Prostate gland (tissue), 2 donors: ENCODE measurements around the gene LY86. TPM values are rescaled to one million over a fixed set of nuclear protein-coding genes. Genes with fewer than 3 reads are reported as not detected.

ENCODE experiments used
- DNase-seq: peaks from one replicate; pipeline ENCODE4 v3.0.0-alpha.2; 2019; ENCODE audit warnings: low spot score
- H3K27ac ChIP-seq, 2 donors: fragments of 200-600 bp; sonication (generic); 2 replicates each; pipeline ENCODE4 v1.5.1; 2017 to 2019
- H3K27me3 ChIP-seq: fragments of 200-600 bp; sonication (generic); replicated peaks from 2 replicates; pipeline ENCODE4 v1.5.1; 2019; ENCODE audit not compliant: insufficient read depth
- H3K36me3 ChIP-seq, 2 donors: fragments of 200-600 bp; sonication (generic); 1 replicate in 1 of 2; 2 replicates in 1 of 2; pipeline versions ENCODE4 v1.5.1 to v1.8.1; 2017 to 2019
- H3K4me1 ChIP-seq: fragments of 200-600 bp; sonication (generic); replicated peaks from 2 replicates; pipeline ENCODE4 v1.5.1; 2019
- H3K4me3 ChIP-seq, 2 donors: fragments of 200-600 bp; sonication (generic); 2 replicates each; pipeline ENCODE4 v1.5.1; 2017 to 2019
- H3K9me3 ChIP-seq: fragments of 200-600 bp; sonication (generic); 2 replicates; pipeline ENCODE4 v1.5.1; 2017
- POLR2A ChIP-seq: fragments of 450-650 bp; IDR thresholded peaks from one replicate; pipeline ENCODE4 v1.6.1; 2016; ENCODE audit warnings: antibody characterized with exemption, mild to moderate bottlenecking
- POLR2AphosphoS5 ChIP-seq: sonication (generic); formaldehyde crosslinking; IDR thresholded peaks from one replicate; pipeline ENCODE4 v1.6.1; 2017; ENCODE audit warnings: antibody characterized with exemption
- WGBS: methylation state at CpG from one replicate; pipeline ENCODE4 v1.1.5; 2018; 5-methylcytosine and 5-hydroxymethylcytosine counted together
- intact Hi-C: fragments of 100-400 bp; cut with DNase I; formaldehyde crosslinking; loops from one replicate; pipeline ENCODE4 v1.14.2; 2022
- total RNA-seq, 2 donors: library from RNA; depleted of rRNA; stranded (reverse); fragments of >200 nt; gene quantifications; one replicate each; pipeline ENCODE4 v1.1.0, GENCODE V29; 2016
- TF ChIP-seq, protein P1 (sequence below), 4 experiments: fragments of 200-600 bp in 2 of 4; fragments of 450-650 bp in 2 of 4; sonication (generic) in 2 of 4; IDR thresholded peaks; 1 replicate in 3 of 4; 2 replicates in 1 of 4; pipeline ENCODE4 v1.5.1; 2016 to 2019; ENCODE audit warnings: antibody characterized with exemption in 4 of 4, mild to moderate bottlenecking in 2 of 4, moderate library complexity in 2 of 4

Gene LY86
- total RNA-seq, 2 donors from 2014 or later: 1.5 to 7.0 TPM

DNA sequence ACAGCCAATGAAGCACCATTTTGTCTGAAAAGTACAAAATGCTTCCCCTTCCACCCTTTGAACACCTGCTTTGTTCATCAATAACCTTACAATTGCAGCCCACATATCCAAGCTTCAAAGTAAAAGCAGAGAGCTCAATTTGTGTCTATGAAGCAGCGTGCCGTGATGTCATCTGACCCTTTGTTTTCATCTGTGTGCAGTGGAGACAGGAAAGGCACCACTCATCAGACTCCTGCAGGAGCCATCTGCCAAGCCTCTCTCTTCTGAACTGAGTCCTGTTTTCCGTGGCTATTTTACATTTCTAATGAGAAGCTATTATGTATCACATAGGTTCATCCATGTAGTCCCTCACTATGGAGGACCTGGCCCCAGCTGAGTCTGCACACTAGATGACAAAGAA, 7.5 kb upstream of the LY86 start:
- no peak for DNase-seq
- WGBS: 77% methylated on average over 3 of the region's 3 CpGs
- intact Hi-C loops: no loop called here

DNA sequence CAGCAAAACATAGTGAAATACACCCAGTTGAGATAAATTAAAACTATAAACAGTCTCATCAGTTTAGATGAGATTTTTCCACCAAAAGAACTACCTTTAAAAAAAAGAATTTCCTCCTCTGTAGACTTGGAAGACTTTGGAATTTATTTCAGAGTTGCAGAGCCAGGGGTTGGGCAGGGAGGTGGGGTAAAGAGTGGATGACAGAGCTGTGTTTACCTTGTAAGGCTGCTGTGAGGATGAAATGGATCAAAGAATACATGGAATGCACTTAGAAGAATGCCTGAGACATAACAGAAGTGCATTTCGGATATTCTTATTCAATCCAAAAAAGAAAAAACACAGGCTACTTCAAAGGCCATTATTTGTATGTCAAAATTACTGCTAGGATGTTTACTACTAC, 6.4 kb upstream of the LY86 start:
- Histone ChIP-seq H3K27ac (no peak overlapping the region), H3K9me3 (no peaks in the 10 kb centered on the region), H3K4me1 (no peaks in the 10 kb centered on the region), H3K36me3 (no peaks in the 10 kb centered on the region), H3K4me3 (no peak overlapping the region), H3K27me3 (no peaks in the 10 kb centered on the region)
- no peak for DNase-seq
- TF ChIP-seq POLR2A (no peak), POLR2AphosphoS5 (no peak)
- TF ChIP-seq, protein P1, sequence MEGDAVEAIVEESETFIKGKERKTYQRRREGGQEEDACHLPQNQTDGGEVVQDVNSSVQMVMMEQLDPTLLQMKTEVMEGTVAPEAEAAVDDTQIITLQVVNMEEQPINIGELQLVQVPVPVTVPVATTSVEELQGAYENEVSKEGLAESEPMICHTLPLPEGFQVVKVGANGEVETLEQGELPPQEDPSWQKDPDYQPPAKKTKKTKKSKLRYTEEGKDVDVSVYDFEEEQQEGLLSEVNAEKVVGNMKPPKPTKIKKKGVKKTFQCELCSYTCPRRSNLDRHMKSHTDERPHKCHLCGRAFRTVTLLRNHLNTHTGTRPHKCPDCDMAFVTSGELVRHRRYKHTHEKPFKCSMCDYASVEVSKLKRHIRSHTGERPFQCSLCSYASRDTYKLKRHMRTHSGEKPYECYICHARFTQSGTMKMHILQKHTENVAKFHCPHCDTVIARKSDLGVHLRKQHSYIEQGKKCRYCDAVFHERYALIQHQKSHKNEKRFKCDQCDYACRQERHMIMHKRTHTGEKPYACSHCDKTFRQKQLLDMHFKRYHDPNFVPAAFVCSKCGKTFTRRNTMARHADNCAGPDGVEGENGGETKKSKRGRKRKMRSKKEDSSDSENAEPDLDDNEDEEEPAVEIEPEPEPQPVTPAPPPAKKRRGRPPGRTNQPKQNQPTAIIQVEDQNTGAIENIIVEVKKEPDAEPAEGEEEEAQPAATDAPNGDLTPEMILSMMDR (IDR thresholded peaks at IDR 0.05): no peak
- intact Hi-C loops: no loop called here
- WGBS: 36% methylated on average over 1 of the region's 1 CpG

More for the DNA sequence above, 7.5 kb upstream of the LY86 start:
- H3K36me3 ChIP-seq: no peaks in the 10 kb centered on the region
- H3K27ac ChIP-seq: no peak overlapping the region
- no peak overlapping the region for H3K4me3 ChIP-seq
- no peaks in the 10 kb centered on the region for H3K27me3 ChIP-seq
- H3K9me3 ChIP-seq: no peaks in the 10 kb centered on the region
- TF ChIP-seq, protein P1 (IDR thresholded peaks at IDR 0.05): no peak
- no peak for TF ChIP-seq POLR2A
- no peak for TF ChIP-seq POLR2AphosphoS5
- H3K4me1 ChIP-seq: no peaks in the 10 kb centered on the region

DNA sequence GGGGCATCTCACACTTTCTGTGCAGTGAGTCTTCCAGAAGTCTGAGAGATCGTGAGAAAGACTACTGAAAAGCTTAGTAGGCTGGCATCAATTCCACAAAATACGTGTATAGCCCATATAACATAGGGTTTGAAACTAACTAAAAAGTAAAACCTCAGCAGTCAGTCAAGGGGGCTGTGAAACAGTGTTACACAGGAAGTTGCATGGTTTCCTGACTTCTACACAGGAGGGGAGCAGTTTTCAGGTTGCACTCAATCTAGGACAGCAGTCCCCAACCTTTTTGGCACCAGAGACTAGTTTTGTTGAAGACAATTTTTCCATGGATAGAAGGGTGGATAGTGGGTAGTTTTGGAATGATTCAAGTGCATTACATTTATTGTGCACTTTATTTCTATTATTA, 4.7 kb upstream of the LY86 start:
- Histone ChIP-seq H3K4me3 (no peak overlapping the region), H3K27ac (no peak overlapping the region), H3K27me3 (no peaks in the 10 kb centered on the region), H3K36me3 (no peaks in the 10 kb centered on the region), H3K9me3 (no peaks in the 10 kb centered on the region), H3K4me1 (no peaks in the 10 kb centered on the region)
- TF ChIP-seq, protein P1 (IDR thresholded peaks at IDR 0.05): no peak
- no peak for TF ChIP-seq POLR2A
- intact Hi-C loops: no loop called here
- WGBS: 91% methylated on average over 2 of the region's 2 CpGs
- DNase-seq: no peak

DNA sequence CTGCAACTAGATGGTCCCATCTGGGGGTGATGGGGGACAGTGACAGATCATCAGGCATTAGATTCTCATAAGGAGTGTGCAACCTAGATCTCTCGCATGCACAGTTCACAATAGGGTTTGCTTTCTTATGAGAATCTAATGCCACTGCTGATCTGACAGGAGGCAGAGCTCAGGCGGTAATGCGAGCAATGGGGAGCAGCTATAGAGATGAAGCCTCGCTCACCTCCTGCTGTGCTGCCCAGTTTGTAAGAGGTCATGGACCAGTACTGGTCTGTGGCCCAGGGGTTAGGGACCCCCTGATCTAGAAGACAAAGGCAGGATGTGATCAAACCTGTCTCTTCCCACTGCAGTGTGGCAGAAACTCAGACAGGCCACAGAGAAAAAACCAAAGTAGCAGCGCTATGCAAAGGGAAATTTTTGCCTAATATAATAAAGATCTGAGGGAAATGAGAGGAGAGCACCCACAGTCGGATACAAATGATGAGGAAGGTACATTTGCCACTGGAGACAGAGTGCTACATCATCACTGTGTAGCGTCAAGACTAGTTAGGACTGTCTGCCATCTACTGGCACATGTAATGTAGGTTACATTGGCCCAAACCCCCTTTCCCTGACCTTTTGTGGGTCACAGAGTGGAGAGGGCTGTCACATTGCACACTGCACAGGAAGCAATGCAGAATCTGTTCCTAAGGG, 4.1 kb upstream of the LY86 start:
- WGBS: 97% methylated on average over 7 of the region's 7 CpGs
- H3K27ac ChIP-seq: no peak overlapping the region
- H3K4me3 ChIP-seq: no peak overlapping the region
- H3K27me3 ChIP-seq: no peaks in the 10 kb centered on the region
- DNase-seq: no peak
- no peaks in the 10 kb centered on the region for H3K9me3 ChIP-seq
- intact Hi-C loops: no loop called here
- H3K36me3 ChIP-seq: no peaks in the 10 kb centered on the region
- no peaks in the 10 kb centered on the region for H3K4me1 ChIP-seq
- TF ChIP-seq, protein P1 (IDR thresholded peaks at IDR 0.05): no peak
- TF ChIP-seq POLR2AphosphoS5: no peak
- TF ChIP-seq POLR2A: no peak

DNA sequence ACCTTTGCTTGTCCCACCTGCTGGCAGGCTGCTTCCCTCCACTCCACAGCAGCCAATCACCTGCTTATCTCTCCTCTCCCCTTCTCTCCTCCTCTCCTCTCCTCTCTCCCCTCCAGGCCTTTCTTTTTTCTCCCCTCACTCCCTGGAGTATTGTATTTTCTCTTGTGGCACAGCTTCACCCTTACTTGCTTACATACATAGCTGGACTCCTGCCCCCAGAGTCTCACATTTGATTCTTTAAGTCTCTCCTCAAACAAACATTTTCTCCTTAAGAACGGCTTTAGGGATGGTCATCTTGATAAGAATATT, 3.6 kb upstream of the LY86 start:
- TF ChIP-seq, protein P1 (IDR thresholded peaks at IDR 0.05): no peak
- TF ChIP-seq POLR2A: no peak
- TF ChIP-seq POLR2AphosphoS5: no peak
- Histone ChIP-seq H3K27ac (no peak overlapping the region), H3K4me1 (no peaks in the 10 kb centered on the region), H3K9me3 (no peaks in the 10 kb centered on the region), H3K27me3 (no peaks in the 10 kb centered on the region), H3K36me3 (no peaks in the 10 kb centered on the region), H3K4me3 (no peak overlapping the region)
- DNase-seq: no peak
- intact Hi-C loops: no loop called here
- WGBS: 55% methylated on average over 1 of the region's 1 CpG
